ENCODE results near the gene HEYL. TPM values are rescaled to one million over a fixed set of nuclear protein-coding genes. Genes with fewer than 3 reads are reported as not detected.
A peak's percentile ranks its signal among the peaks of the same experiment; 100 is the strongest.

The HEYL gene
- total and polyA plus RNA-seq, 2 donors, result 0.42 to 2.6 TPM

- no peaks in the 10 kb centered on the region for H3K36me3 ChIP-seq (ENCODE audit: control insufficient read depth in 2 of 2, insufficient read depth in 2 of 2, low read length in 1 of 2)
- DNase-seq (ENCODE audit: low read depth in 6 of 9, low spot score in 9 of 9), result no peak
- H3K4me1 ChIP-seq (ENCODE audit: control insufficient read depth in 2 of 2, insufficient read depth in 2 of 2, low read length in 2 of 2), result peaks cover 0 to 2% of the 10 kb centered on the region in 2 donors
- 97% methylated on average over 7 of the region's 7 CpGs for WGBS
- H3K9me3 ChIP-seq (ENCODE audit: control insufficient read depth in 2 of 2, insufficient read depth in 1 of 2, low read length in 1 of 2), result no peaks in the 10 kb centered on the region
- H3K4me3 ChIP-seq (ENCODE audit: low read length in 2 of 2), result no peak overlapping the region
- peaks cover 0 to 9% of the 10 kb centered on the region in 2 donors for H3K27me3 ChIP-seq (ENCODE audit: control insufficient read depth in 2 of 2, insufficient read depth in 1 of 2, low read length in 1 of 2)
- H3K27ac ChIP-seq (ENCODE audit: low read depth in 1 of 2, low read length in 1 of 2), result no peak overlapping the region
Measured at GRCh38 chr1:39590546-39590945, 48.9 kb downstream of the HEYL start.

DNA sequence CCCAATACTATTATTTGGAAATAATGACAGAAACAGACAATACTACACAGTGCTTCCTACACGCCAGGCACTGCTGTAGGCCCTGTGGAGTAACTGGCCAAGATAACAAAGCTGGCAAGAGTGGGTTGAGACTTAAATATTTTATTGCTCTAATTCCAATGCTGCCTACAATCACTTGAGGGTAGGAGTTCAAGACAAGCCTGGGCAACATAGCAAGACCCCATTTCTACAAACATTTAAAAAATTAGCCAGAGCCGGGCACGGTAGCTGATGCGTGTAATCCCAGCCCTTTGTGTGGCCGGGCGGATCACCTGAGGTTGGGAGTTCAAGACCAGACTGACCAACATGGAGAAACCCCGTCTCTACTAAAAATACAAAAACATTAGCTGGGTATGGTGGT is 53.5 kb downstream of the HEYL start:
- no peak overlapping the region for H3K27ac ChIP-seq (ENCODE audit: low read depth in 1 of 2, low read length in 1 of 2)
- H3K27me3 ChIP-seq (ENCODE audit: control insufficient read depth in 2 of 2, insufficient read depth in 1 of 2, low read length in 1 of 2), result no peaks in the 10 kb centered on the region
- no peak overlapping the region for H3K4me3 ChIP-seq (ENCODE audit: low read length in 2 of 2)
- WGBS, result 98% methylated on average over 7 of the region's 7 CpGs
- no peaks in the 10 kb centered on the region for H3K4me1 ChIP-seq (ENCODE audit: control insufficient read depth in 2 of 2, insufficient read depth in 2 of 2, low read length in 2 of 2)
- no peaks in the 10 kb centered on the region for H3K9me3 ChIP-seq (ENCODE audit: control insufficient read depth in 2 of 2, insufficient read depth in 1 of 2, low read length in 1 of 2)
- no peaks in the 10 kb centered on the region for H3K36me3 ChIP-seq (ENCODE audit: control insufficient read depth in 2 of 2, insufficient read depth in 2 of 2, low read length in 1 of 2)
- no peak for DNase-seq (ENCODE audit: low read depth in 6 of 9, low spot score in 9 of 9)

DNA sequence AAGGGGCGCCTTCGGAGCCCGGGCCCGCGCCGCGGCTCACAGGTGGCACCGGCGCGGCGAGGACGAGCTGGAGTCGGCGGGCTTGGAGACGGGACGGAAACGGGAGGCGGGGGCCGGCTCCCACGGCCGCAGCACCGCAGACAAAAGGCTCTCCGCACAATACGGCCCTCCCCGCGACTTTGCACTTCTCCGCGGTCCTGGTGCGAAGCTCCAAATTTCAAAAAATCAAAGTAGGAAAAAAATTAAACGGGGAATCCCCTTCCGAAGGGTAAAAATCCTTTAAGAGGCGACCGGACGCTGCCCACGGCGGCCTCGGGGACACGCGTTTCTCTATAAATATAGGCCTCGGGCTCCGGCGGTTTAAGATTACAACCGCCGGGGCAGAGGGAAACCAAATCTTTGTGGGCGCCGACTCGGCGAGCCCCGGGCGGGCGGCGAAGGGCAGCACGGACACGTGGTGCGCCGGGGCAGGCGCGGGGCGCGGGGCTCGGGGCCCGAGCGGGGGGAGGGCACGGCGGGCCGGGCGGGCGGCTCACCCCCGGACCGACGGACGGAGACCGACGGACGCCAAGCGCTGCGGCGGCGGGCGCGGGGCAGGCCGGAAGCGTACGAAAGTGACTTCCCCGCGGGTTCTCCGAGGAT is 63.3 kb downstream of the HEYL start:
- DNase-seq (ENCODE audit: low read depth in 6 of 9, low spot score in 9 of 9), result peak in 3 of 9 donors; percentile 17 to 42 (median 18)
- peaks cover 6 to 29% of the 10 kb centered on the region in 2 donors for H3K4me1 ChIP-seq (ENCODE audit: control insufficient read depth in 2 of 2, insufficient read depth in 2 of 2, low read length in 2 of 2)
- peak overlapping the region; percentile 17 to 58 for H3K27ac ChIP-seq (ENCODE audit: low read depth in 1 of 2, low read length in 1 of 2)
- peaks cover 5 to 35% of the 10 kb centered on the region in 2 donors for H3K36me3 ChIP-seq (ENCODE audit: control insufficient read depth in 2 of 2, insufficient read depth in 2 of 2, low read length in 1 of 2)
- H3K4me3 ChIP-seq (ENCODE audit: low read length in 2 of 2), result peak overlapping the region; percentile 88 to 98
- no peaks in the 10 kb centered on the region for H3K9me3 ChIP-seq (ENCODE audit: control insufficient read depth in 2 of 2, insufficient read depth in 1 of 2, low read length in 1 of 2)
- no peaks in the 10 kb centered on the region for H3K27me3 ChIP-seq (ENCODE audit: control insufficient read depth in 2 of 2, insufficient read depth in 1 of 2, low read length in 1 of 2)
- under 1% methylated on average over 87 of the region's 87 CpGs for WGBS

DNA sequence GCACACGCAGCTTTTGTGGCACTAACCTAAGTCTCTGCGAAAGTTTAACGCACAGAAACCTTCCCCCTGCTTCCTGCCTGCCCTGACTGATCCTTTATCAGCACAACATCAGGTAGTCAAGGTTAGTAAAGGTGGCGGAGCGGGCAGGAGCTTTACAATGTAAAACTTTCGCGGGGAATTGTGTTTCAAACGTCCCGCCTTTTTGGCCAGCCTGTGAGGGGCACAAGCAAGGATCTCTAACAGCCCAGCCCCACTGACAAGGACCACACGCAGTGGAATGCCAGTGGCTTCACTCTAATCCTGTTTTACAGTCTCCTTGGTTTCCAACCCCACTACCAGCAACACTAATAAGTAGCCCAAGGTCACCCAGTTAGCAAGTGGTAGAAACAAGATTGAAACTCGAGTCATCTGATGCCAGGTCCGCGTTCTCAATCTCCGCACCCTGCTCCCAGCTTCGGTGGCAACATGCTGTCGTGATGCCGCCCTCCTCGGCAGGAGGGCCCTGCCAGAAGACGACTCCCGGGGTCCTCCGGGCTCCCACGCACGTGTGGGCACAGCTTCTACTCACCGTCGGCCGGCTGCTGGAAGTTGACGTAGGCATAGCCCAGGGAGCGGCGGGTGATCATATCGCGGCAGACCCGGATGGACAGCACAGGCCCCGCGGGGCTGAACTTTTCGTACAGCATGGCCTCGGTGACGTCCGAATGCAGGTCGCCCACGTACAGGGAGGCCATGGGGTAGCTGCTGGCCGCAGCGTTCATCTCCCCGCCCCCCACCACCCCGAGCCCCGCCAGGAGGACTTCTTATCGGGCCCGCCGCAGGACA is 64.0 kb downstream of the HEYL start:
- Histone ChIP-seq H3K4me3 (ENCODE audit: low read length in 2 of 2) (peak overlapping the region; percentile 88 to 98), H3K27me3 (ENCODE audit: control insufficient read depth in 2 of 2, insufficient read depth in 1 of 2, low read length in 1 of 2) (no peaks in the 10 kb centered on the region), H3K27ac (ENCODE audit: low read depth in 1 of 2, low read length in 1 of 2) (peak overlapping the region; percentile 12 to 58), H3K9me3 (ENCODE audit: control insufficient read depth in 2 of 2, insufficient read depth in 1 of 2, low read length in 1 of 2) (no peaks in the 10 kb centered on the region), H3K36me3 (ENCODE audit: control insufficient read depth in 2 of 2, insufficient read depth in 2 of 2, low read length in 1 of 2) (peaks cover 12 to 43% of the 10 kb centered on the region in 2 donors), H3K4me1 (ENCODE audit: control insufficient read depth in 2 of 2, insufficient read depth in 2 of 2, low read length in 2 of 2) (peaks cover 14 to 35% of the 10 kb centered on the region in 2 donors)
- DNase-seq (ENCODE audit: low read depth in 6 of 9, low spot score in 9 of 9), result peak in 5 of 9 donors; percentile 24 to 66 (median 37)
- 2% methylated on average over 48 of the region's 48 CpGs for WGBS

DNA sequence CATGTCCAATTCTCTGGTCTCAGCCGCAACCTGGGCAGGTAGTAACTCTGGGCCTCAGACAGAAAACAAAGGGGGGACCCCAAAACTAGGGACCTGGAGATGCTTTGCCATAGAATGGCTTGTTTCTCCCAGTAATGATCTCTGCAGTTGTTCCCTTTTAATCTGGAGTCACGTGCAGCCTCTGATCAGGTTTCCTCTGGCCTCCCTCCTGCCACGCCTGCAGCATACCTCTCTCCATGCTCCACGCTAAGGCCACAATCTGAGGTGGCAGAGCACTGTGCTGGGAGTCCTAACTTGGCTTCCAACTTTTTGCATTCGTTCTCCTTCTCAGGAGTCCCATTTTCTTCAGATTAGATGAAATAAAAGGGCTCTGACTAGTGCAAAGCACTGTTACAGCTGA is 64.8 kb downstream of the HEYL start:
- 48% methylated on average over 5 of the region's 5 CpGs for WGBS
- peaks cover 14 to 35% of the 10 kb centered on the region in 2 donors for H3K4me1 ChIP-seq (ENCODE audit: control insufficient read depth in 2 of 2, insufficient read depth in 2 of 2, low read length in 2 of 2)
- H3K9me3 ChIP-seq (ENCODE audit: control insufficient read depth in 2 of 2, insufficient read depth in 1 of 2, low read length in 1 of 2), result no peaks in the 10 kb centered on the region
- no peak for DNase-seq (ENCODE audit: low read depth in 6 of 9, low spot score in 9 of 9)
- no peak overlapping the region for H3K27ac ChIP-seq (ENCODE audit: low read depth in 1 of 2, low read length in 1 of 2)
- no peaks in the 10 kb centered on the region for H3K27me3 ChIP-seq (ENCODE audit: control insufficient read depth in 2 of 2, insufficient read depth in 1 of 2, low read length in 1 of 2)
- H3K4me3 ChIP-seq (ENCODE audit: low read length in 2 of 2), result peak overlapping the region; percentile 88 to 98
- H3K36me3 ChIP-seq (ENCODE audit: control insufficient read depth in 2 of 2, insufficient read depth in 2 of 2, low read length in 1 of 2), result peaks cover 18 to 50% of the 10 kb centered on the region in 2 donors

Other genes starting within 250 kb of the HEYL start
- 2.0 TPM for gene BMP8A, start 148.0 kb downstream of the HEYL start, total RNA-seq
- gene BMP8A, start 148.0 kb downstream of the HEYL start, polyA plus RNA-seq, result 0.02 TPM
- 49.2 TPM for gene PABPC4, start 62.9 kb downstream of the HEYL start, total RNA-seq
- 122 TPM for gene PABPC4, start 62.9 kb downstream of the HEYL start, polyA plus RNA-seq
- gene NT5C1A, start 32.5 kb upstream of the HEYL start, total RNA-seq, result 0.09 TPM
- not detected for gene NT5C1A, start 32.5 kb upstream of the HEYL start, polyA plus RNA-seq
- 0.24 TPM for gene HPCAL4, start 51.8 kb upstream of the HEYL start, total RNA-seq
- 0.34 TPM for gene HPCAL4, start 51.8 kb upstream of the HEYL start, polyA plus RNA-seq
- 45.0 TPM for gene PPIE, start 99.2 kb upstream of the HEYL start, total RNA-seq
- 54.2 TPM for gene PPIE, start 99.2 kb upstream of the HEYL start, polyA plus RNA-seq
- gene OXCT2, start 131.7 kb upstream of the HEYL start, total RNA-seq, result 2.6 TPM
- 1.6 TPM for gene OXCT2, start 131.7 kb upstream of the HEYL start, polyA plus RNA-seq
- 0.14 TPM for gene BMP8B, start 149.2 kb upstream of the HEYL start, total RNA-seq
- 0.16 TPM for gene BMP8B, start 149.2 kb upstream of the HEYL start, polyA plus RNA-seq
- gene TRIT1, start 243.9 kb upstream of the HEYL start, total RNA-seq, result 22.9 TPM
- gene TRIT1, start 243.9 kb upstream of the HEYL start, polyA plus RNA-seq, result 27.2 TPM

Data from thymus (tissue), 11 donors.